OCI-LY7 (cell line): ENCODE measurements around the gene UVRAG. TPM values are rescaled to one million over a fixed set of nuclear protein-coding genes. Genes with fewer than 3 reads are reported as not detected.

Source experiments
- BruUV-seq: library from RNA; stranded (reverse); fragments of 400-500 nt; replicated peaks from 2 replicates; lab custom pipeline; 2021; lab: Mats Ljungman, UMichigan
- CTCF ChIA-PET: fragments of 300-600 bp; sonication (Branson Sonifier 250); formaldehyde crosslinking; loops from one replicate; lab custom pipeline; 2022; ENCODE audit warnings: antibody characterized with exemption; ENCODE audit not compliant: unreplicated experiment; lab: Charles Lee
- POLR2A ChIA-PET: fragments of 300-600 bp; sonication (Branson Sonifier 250); formaldehyde crosslinking; loops from one replicate; lab custom pipeline; 2022; ENCODE audit warnings: antibody characterized with exemption; lab: Charles Lee
- DNase-seq: peaks from one replicate; pipeline ENCODE4 v3.0.0-alpha.2; 2015; ENCODE audit warnings: low spot score
- H2AFZ ChIP-seq: fragments of 200-600 bp; sonication (generic), shearing (Covaris generic); 2 replicates; pipeline ENCODE4 v1.6.1; 2014; ENCODE audit warnings: mild to moderate bottlenecking, antibody characterized with exemption, low read length, moderate library complexity
- H3K27ac ChIP-seq: fragments of 200-600 bp; sonication (generic); 2 replicates; pipeline ENCODE4 v1.5.1; 2014; ENCODE audit warnings: mixed run types, low read depth, mild to moderate bottlenecking, moderate library complexity, low read length, inconsistent platforms; ENCODE audit not compliant: poor library complexity, severe bottlenecking
- H3K36me3 ChIP-seq: fragments of 200-600 bp; sonication (generic); 2 replicates; pipeline ENCODE4 v1.6.1; 2014; ENCODE audit warnings: mild to moderate bottlenecking, antibody characterized with exemption, low read length, moderate library complexity, mixed read lengths; ENCODE audit not compliant: insufficient read depth
- H3K4me1 ChIP-seq: fragments of 200-600 bp; sonication (generic); 2 replicates; pipeline ENCODE4 v1.5.1; 2014; ENCODE audit warnings: mild to moderate bottlenecking, low read length; ENCODE audit not compliant: insufficient read depth, poor library complexity, severe bottlenecking
- H3K4me2 ChIP-seq: fragments of 200-600 bp; sonication (generic); 2 replicates; pipeline ENCODE4 v1.6.1; 2014; ENCODE audit warnings: mild to moderate bottlenecking, low read length
- H3K4me3 ChIP-seq: fragments of 200-600 bp; sonication (generic); 2 replicates; pipeline ENCODE4 v1.5.1; 2014; ENCODE audit warnings: mild to moderate bottlenecking, low read depth, low read length; ENCODE audit not compliant: poor library complexity, severe bottlenecking
- H3K79me2 ChIP-seq: fragments of 200-600 bp; sonication (generic); 2 replicates; pipeline ENCODE4 v1.6.1; 2016; ENCODE audit warnings: low read depth, mild to moderate bottlenecking, low read length, moderate library complexity, mixed read lengths; ENCODE audit not compliant: insufficient read depth
- H3K9me2 ChIP-seq: fragments of 200-600 bp; sonication (generic); 2 replicates; pipeline ENCODE4 v1.6.1; 2016; ENCODE audit warnings: mild to moderate bottlenecking, low read length, mixed read lengths; ENCODE audit not compliant: insufficient read depth
- H3K9me3 ChIP-seq: fragments of 200-600 bp; sonication (generic); 2 replicates; pipeline ENCODE4 v1.6.1; 2014; ENCODE audit warnings: mild to moderate bottlenecking, mixed run types, low read length, mixed read lengths
- H4K20me1 ChIP-seq: fragments of 200-600 bp; sonication (generic); 2 replicates; pipeline ENCODE4 v1.6.1; 2014; ENCODE audit warnings: mild to moderate bottlenecking, antibody characterized with exemption, low read length, moderate library complexity, mixed read lengths; ENCODE audit not compliant: insufficient read depth
- CTCF ChIP-seq: fragments of 200-600 bp; sonication (generic); conservative IDR thresholded peaks from 2 replicates; pipeline ENCODE4 v1.5.1; 2014; ENCODE audit warnings: mild to moderate bottlenecking, antibody characterized with exemption, low read length, moderate library complexity, mixed read lengths
- EZH2phosphoT487 ChIP-seq: fragments of 200-600 bp; sonication (generic); IDR thresholded peaks from 2 replicates; pipeline ENCODE4 v1.6.1; 2018; ENCODE audit warnings: low read depth, borderline replicate concordance, mild to moderate bottlenecking, mixed run types, antibody characterized with exemption, low read length, moderate library complexity, mixed read lengths
- intact Hi-C: fragments of 100-400 bp; cut with micrococcal nuclease; formaldehyde crosslinking; loops from one replicate; pipeline ENCODE4 v1.10.0; 2022; ENCODE audit not compliant: unreplicated experiment
- total RNA-seq, 2 experiments: library from RNA; depleted of rRNA in 1 of 2; stranded (reverse); fragments of >200 nt in 1 of 2; shearing (Covaris generic) in 1 of 2; gene quantifications; 2 replicates each; pipeline ENCODE4 v1.2.3, GENCODE V29; 2014 to 2022

Gene UVRAG
- total RNA-seq, 2 experiments from 2014 or later = 43.7 to 73.3 TPM

GRCh38 chr11:76119032-76119431 is 304.0 kb downstream of the UVRAG start:
- no peaks in the 10 kb centered on the region for H4K20me1 ChIP-seq
- CTCF ChIA-PET = no interaction called here
- H3K79me2 ChIP-seq = no peaks in the 10 kb centered on the region
- no TSS peak for BruUV-seq
- no peak for TF ChIP-seq CTCF
- TF ChIP-seq EZH2phosphoT487 = no peak
- no peaks in the 10 kb centered on the region for H3K9me2 ChIP-seq
- intact Hi-C loops = no loop called here
- no peak overlapping the region for H2AFZ ChIP-seq
- H3K27ac ChIP-seq = no peak overlapping the region
- H3K4me1 ChIP-seq = peaks cover 17% of the 10 kb centered on the region
- no peaks in the 10 kb centered on the region for H3K9me3 ChIP-seq
- POLR2A ChIA-PET = interaction anchor here (1.6 to 1.7 kb wide), 2 partner anchors 9 to 41 kb away, joined by 4 read pairs; no protein-coding TSS in a partner anchor
- no peak overlapping the region for H3K4me2 ChIP-seq
- DNase-seq = no peak
- H3K4me3 ChIP-seq = no peak overlapping the region
- H3K36me3 ChIP-seq = peaks cover 42% of the 10 kb centered on the region

- Histone ChIP-seq H3K4me2 (no peak overlapping the region), H3K9me2 (no peaks in the 10 kb centered on the region), H3K4me1 (peaks cover 16% of the 10 kb centered on the region), H3K36me3 (peaks cover 39% of the 10 kb centered on the region), H2AFZ (no peak overlapping the region), H3K27ac (no peak overlapping the region), H3K4me3 (no peak overlapping the region), H3K9me3 (no peaks in the 10 kb centered on the region), H3K79me2 (no peaks in the 10 kb centered on the region), H4K20me1 (no peaks in the 10 kb centered on the region)
- POLR2A ChIA-PET = interaction anchor here (1.6 kb wide), 1 partner anchor 10 kb away, joined by 4 read pairs; no protein-coding TSS in a partner anchor
- DNase-seq = no peak
- intact Hi-C loops = no loop called here
- no peak for TF ChIP-seq EZH2phosphoT487
- BruUV-seq = no TSS peak
- CTCF ChIA-PET = no interaction called here
Measured at GRCh38 chr11:76119779-76120178, 304.8 kb downstream of the UVRAG start.

GRCh38 chr11:76120513-76121101 is 305.6 kb downstream of the UVRAG start:
- POLR2A ChIA-PET = interaction anchor here (0.6 to 0.9 kb wide), 3 partner anchors 9 to 226 kb away, joined by 3 to 4 read pairs (median 4); no protein-coding TSS in a partner anchor
- Histone ChIP-seq H3K36me3 (peaks cover 31% of the 10 kb centered on the region), H2AFZ (no peak overlapping the region), H3K9me2 (no peaks in the 10 kb centered on the region), H3K4me3 (no peak overlapping the region), H3K4me1 (peaks cover 16% of the 10 kb centered on the region), H3K27ac (no peak overlapping the region), H3K79me2 (no peaks in the 10 kb centered on the region), H3K4me2 (no peak overlapping the region), H4K20me1 (no peaks in the 10 kb centered on the region), H3K9me3 (no peaks in the 10 kb centered on the region)
- TF ChIP-seq CTCF (no peak), EZH2phosphoT487 (no peak)
- no TSS peak for BruUV-seq
- intact Hi-C loops = no loop called here
- no peak for DNase-seq
- CTCF ChIA-PET = no interaction called here
